ENCODE results near the gene ANTXR2. TPM values are rescaled to one million over a fixed set of nuclear protein-coding genes. Genes with fewer than 3 reads are reported as not detected.

The ANTXR2 gene
- total RNA-seq, 1 donor from 2014 or later = 61.7 TPM

- TF ChIP-seq CTCF (IDR thresholded peaks at IDR 0.05; ENCODE audit: unreplicated experiment) = no peak
- Mint-ChIP-seq H3K27ac (no peak overlapping the region), H3K36me3 (no peaks in the 10 kb centered on the region), H3K27me3 (ENCODE audit: low read depth) (no peaks in the 10 kb centered on the region), H3K9me3 (peaks cover 31% of the 10 kb centered on the region), H3K4me3 (no peak overlapping the region), H3K4me1 (peaks cover 22% of the 10 kb centered on the region)
- DNase-seq (ENCODE audit: low spot score in 2 of 2, unreplicated experiment in 2 of 2) = no peak
Observed at GRCh38 chr4:80076681-80077080, 3.7 kb upstream of the ANTXR2 start.

- TF ChIP-seq CTCF (IDR thresholded peaks at IDR 0.05; ENCODE audit: unreplicated experiment) = no peak
- Mint-ChIP-seq H3K27ac (no peak overlapping the region), H3K4me3 (no peak overlapping the region), H3K9me3 (peaks cover 31% of the 10 kb centered on the region), H3K4me1 (peaks cover 27% of the 10 kb centered on the region), H3K36me3 (no peaks in the 10 kb centered on the region), H3K27me3 (ENCODE audit: low read depth) (no peaks in the 10 kb centered on the region)
- DNase-seq (ENCODE audit: low spot score in 2 of 2, unreplicated experiment in 2 of 2) = no peak
Observed at GRCh38 chr4:80075995-80076675, 3.1 kb upstream of the ANTXR2 start.

- Mint-ChIP-seq H3K36me3 (no peaks in the 10 kb centered on the region), H3K27me3 (ENCODE audit: low read depth) (no peaks in the 10 kb centered on the region), H3K4me1 (peaks cover 39% of the 10 kb centered on the region), H3K9me3 (peaks cover 26% of the 10 kb centered on the region), H3K27ac (peak overlapping the region; percentile 60), H3K4me3 (no peak overlapping the region)
- no peak for TF ChIP-seq CTCF (IDR thresholded peaks at IDR 0.05; ENCODE audit: unreplicated experiment)
- no peak for DNase-seq (ENCODE audit: low spot score in 2 of 2, unreplicated experiment in 2 of 2)
Observed at GRCh38 chr4:80074651-80075050, 1.6 kb upstream of the ANTXR2 start.

GRCh38 chr4:80074069-80074468, 1.0 kb upstream of the ANTXR2 start:
- Mint-ChIP-seq H3K4me1 (peaks cover 42% of the 10 kb centered on the region), H3K27me3 (ENCODE audit: low read depth) (no peaks in the 10 kb centered on the region), H3K4me3 (peak overlapping the region; percentile 98), H3K36me3 (no peaks in the 10 kb centered on the region), H3K9me3 (peaks cover 22% of the 10 kb centered on the region), H3K27ac (peak overlapping the region; percentile 60)
- TF ChIP-seq CTCF (IDR thresholded peaks at IDR 0.05; ENCODE audit: unreplicated experiment) = no peak
- no peak for DNase-seq (ENCODE audit: low spot score in 2 of 2, unreplicated experiment in 2 of 2)

- Mint-ChIP-seq H3K9me3 (peaks cover 16% of the 10 kb centered on the region), H3K4me1 (peaks cover 42% of the 10 kb centered on the region), H3K27me3 (ENCODE audit: low read depth) (no peaks in the 10 kb centered on the region), H3K4me3 (peak overlapping the region; percentile 98), H3K36me3 (no peaks in the 10 kb centered on the region), H3K27ac (peak overlapping the region; percentile 94)
- no peak for TF ChIP-seq CTCF (IDR thresholded peaks at IDR 0.05; ENCODE audit: unreplicated experiment)
- DNase-seq (ENCODE audit: low spot score in 2 of 2, unreplicated experiment in 2 of 2) = no peak
Observed at GRCh38 chr4:80073473-80074008, 512 bp upstream of the ANTXR2 start.

Measured in mesothelial cell of epicardium (in vitro differentiated cells).